ENCODE data around the gene CNPY4. TPM values are rescaled to one million over a fixed set of nuclear protein-coding genes. Genes with fewer than 3 reads are reported as not detected.
A peak's percentile ranks its signal among the peaks of the same experiment; 100 is the strongest.

CNPY4 gene
- total and polyA plus RNA-seq, 2 experiments from 2014 or later: 13.8 to 18.4 TPM

DNA sequence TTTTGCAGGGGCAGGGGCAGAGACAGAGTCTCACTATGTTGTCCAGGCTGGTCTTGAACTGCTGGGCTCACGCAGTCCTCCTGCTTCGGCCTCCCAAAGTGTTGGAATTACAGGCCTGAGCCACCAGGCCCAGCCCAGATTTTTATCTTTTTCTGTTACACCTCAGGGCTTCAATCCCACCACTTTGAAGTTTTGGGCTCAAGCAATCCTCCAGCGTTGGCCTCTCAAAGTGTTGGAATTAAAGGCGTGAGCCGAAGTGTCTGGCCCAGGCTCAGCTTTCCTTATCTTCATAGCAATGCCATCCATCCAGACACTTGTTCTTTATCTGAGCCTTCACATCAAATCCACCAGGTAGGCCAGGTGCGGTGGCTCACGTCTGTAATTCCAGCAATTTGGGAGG is 4.4 kb upstream of the CNPY4 start:
- DNase-seq (ENCODE audit: low read depth in 1 of 2, low spot score in 1 of 2): no peak
- H3K27me3 ChIP-seq: no peaks in the 10 kb centered on the region
- H3K4me1 ChIP-seq (ENCODE audit: low read depth): peaks cover under 1% of the 10 kb centered on the region
- no peak overlapping the region for H3K4me3 ChIP-seq
- H3K36me3 ChIP-seq: peaks cover 17% of the 10 kb centered on the region
- H3K27ac ChIP-seq: no peak overlapping the region
- TF ChIP-seq, protein P1, sequence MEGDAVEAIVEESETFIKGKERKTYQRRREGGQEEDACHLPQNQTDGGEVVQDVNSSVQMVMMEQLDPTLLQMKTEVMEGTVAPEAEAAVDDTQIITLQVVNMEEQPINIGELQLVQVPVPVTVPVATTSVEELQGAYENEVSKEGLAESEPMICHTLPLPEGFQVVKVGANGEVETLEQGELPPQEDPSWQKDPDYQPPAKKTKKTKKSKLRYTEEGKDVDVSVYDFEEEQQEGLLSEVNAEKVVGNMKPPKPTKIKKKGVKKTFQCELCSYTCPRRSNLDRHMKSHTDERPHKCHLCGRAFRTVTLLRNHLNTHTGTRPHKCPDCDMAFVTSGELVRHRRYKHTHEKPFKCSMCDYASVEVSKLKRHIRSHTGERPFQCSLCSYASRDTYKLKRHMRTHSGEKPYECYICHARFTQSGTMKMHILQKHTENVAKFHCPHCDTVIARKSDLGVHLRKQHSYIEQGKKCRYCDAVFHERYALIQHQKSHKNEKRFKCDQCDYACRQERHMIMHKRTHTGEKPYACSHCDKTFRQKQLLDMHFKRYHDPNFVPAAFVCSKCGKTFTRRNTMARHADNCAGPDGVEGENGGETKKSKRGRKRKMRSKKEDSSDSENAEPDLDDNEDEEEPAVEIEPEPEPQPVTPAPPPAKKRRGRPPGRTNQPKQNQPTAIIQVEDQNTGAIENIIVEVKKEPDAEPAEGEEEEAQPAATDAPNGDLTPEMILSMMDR (IDR thresholded peaks at IDR 0.05; ENCODE audit: low read depth, low read length): no peak
- H3K9me3 ChIP-seq (ENCODE audit: low read depth): no peaks in the 10 kb centered on the region

DNA sequence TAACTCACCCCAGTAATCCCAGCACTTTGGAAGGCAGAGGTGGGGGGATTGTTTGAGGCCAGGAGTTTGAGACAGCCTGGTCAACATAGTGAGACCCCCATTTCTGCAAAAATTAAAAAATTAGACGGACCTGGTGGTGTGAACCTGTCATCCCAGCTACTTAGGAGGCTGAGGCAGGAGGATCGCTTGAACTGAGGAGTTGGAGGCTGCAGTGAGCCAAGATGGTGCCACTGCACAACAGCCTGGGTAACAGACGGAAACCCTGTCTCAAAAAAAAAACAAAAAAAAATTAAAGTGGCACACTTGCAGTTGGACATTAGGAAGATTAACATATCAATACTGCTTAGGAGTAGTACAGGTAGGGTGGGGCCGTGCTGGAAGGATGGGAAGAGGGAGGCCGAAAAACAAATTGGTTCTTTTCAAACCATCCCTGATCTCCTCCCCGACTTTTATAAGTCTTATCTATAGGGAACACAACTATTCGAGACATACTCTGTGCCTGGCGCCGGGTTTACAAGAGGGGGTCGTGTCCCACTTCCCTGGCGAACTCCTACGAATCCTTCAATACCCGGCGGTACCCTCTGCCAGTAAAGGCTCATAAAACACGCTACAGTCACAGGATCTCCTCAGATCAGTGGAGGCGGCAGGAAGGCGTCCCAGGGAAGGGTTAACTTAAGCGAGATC is 904 bp upstream of the CNPY4 start:
- no peak for DNase-seq (ENCODE audit: low read depth in 1 of 2, low spot score in 1 of 2)
- peaks cover 8% of the 10 kb centered on the region for H3K4me1 ChIP-seq (ENCODE audit: low read depth)

DNA sequence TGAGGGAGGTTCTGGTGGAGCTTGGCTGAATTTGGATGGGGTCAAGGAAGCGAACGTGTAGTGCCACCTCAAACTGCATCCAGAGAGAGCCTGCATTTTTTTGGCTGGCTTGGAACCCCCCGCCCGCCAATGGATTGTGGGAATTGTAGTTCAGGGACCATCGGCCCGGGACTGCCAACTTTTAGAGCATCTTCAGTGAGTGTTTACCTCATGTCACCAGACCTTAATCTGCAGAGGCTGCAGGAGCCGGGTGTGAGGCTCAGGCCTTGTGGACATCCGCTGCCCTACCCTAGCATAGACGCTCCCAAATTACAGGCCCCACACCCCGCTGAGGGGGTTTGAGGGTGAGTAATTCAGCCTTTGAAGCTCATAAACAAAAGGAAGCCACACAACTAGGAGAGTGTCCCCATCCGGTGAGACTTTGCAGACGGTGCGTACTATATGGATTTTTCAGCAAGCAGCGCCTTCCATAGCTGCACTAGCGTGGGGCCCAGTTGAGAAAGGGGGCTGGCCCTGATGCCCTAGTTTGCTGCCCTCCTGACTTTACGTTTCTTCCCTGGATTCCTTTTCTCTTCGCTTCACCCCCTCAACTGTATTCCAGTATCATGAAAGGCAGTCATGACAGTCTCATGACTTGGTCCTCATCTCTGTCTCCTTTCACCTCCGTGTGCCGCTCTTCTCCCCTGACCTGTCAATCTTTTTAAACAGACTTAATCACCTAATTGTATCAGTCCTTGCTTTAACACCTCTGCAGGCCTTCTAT is 717 bp downstream of the CNPY4 start:
- TF ChIP-seq, protein P1 (IDR thresholded peaks at IDR 0.05; ENCODE audit: low read depth, low read length): no peak
- Histone ChIP-seq H3K27me3 (no peaks in the 10 kb centered on the region), H3K36me3 (no peaks in the 10 kb centered on the region), H3K27ac (peak overlapping the region; percentile 95), H3K4me3 (peak overlapping the region; percentile 88), H3K4me1 (ENCODE audit: low read depth) (peaks cover 8% of the 10 kb centered on the region), H3K9me3 (ENCODE audit: low read depth) (no peaks in the 10 kb centered on the region)
- peak; percentile 69 to 72 for DNase-seq (ENCODE audit: low read depth in 1 of 2, low spot score in 1 of 2)

More for the DNA sequence above, 904 bp upstream of the CNPY4 start:
- peak overlapping the region; percentile 95 for H3K27ac ChIP-seq
- TF ChIP-seq, protein P1 (IDR thresholded peaks at IDR 0.05; ENCODE audit: low read depth, low read length): no peak
- no peaks in the 10 kb centered on the region for H3K27me3 ChIP-seq
- no peaks in the 10 kb centered on the region for H3K36me3 ChIP-seq
- peak overlapping the region; percentile 88 for H3K4me3 ChIP-seq
- no peaks in the 10 kb centered on the region for H3K9me3 ChIP-seq (ENCODE audit: low read depth)

DNA sequence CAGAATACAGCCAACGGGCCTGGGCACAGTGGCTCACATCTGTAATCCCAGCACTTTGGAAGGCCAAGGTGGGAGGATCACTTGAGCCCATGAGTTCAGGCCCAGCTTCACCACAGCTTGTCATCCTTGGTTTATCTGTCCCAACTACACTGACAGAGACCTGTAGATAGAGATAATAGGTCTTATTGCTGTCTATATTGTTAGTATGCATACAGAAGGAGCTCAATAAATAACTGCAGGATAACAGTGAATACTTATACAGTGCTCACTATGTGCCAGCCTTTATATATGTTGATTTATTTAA is 1.3 kb downstream of the CNPY4 start:
- Histone ChIP-seq H3K27me3 (no peaks in the 10 kb centered on the region), H3K4me1 (ENCODE audit: low read depth) (peaks cover 8% of the 10 kb centered on the region), H3K4me3 (no peak overlapping the region), H3K36me3 (no peaks in the 10 kb centered on the region), H3K27ac (no peak overlapping the region), H3K9me3 (ENCODE audit: low read depth) (no peaks in the 10 kb centered on the region)
- DNase-seq (ENCODE audit: low read depth in 1 of 2, low spot score in 1 of 2): no peak
- TF ChIP-seq, protein P1 (IDR thresholded peaks at IDR 0.05; ENCODE audit: low read depth, low read length): no peak

DNA sequence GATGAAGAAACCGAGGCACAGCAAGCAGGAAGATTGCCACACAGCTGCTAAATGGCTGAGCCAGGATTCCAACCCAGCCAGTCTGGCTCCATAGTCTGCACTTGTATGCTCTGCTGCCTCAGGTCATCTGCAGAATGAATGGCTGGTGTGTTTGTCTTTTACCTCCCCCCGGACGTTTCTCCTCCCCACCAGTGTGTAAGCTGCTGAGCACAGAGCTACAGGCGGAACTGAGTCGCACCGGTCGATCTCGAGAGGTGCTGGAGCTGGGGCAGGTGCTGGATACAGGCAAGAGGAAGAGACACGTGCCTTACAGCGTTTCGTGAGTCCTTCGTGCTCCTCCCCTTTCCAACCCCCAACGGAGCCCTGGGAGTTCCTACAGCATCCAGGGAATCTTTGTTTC is 2.6 kb downstream of the CNPY4 start:
- peaks cover 8% of the 10 kb centered on the region for H3K4me1 ChIP-seq (ENCODE audit: low read depth)
- no peaks in the 10 kb centered on the region for H3K27me3 ChIP-seq
- no peak overlapping the region for H3K4me3 ChIP-seq
- no peaks in the 10 kb centered on the region for H3K36me3 ChIP-seq
- no peak overlapping the region for H3K27ac ChIP-seq
- no peaks in the 10 kb centered on the region for H3K9me3 ChIP-seq (ENCODE audit: low read depth)
- TF ChIP-seq, protein P1 (IDR thresholded peaks at IDR 0.05; ENCODE audit: low read depth, low read length): no peak
- DNase-seq (ENCODE audit: low read depth in 1 of 2, low spot score in 1 of 2): no peak

All from cardiac muscle cell (in vitro differentiated cells and primary cell).